Rectal smooth muscle tissue (tissue), 1 donor: ENCODE data around the gene RAB43.
"Not testable (repeated sequence)": the region's sequence is repeated elsewhere in the genome, so short reads cannot be mapped to it uniquely, and the experiment has no call there.

Source experiments
- H3K27ac ChIP-seq: one replicate; pipeline ENCODE4 v1.7.0; 2013; ENCODE audit warnings: low read depth, low read length, inconsistent platforms
- H3K27me3 ChIP-seq: one replicate; pipeline ENCODE4 v1.7.0; 2013; ENCODE audit warnings: low read length; ENCODE audit not compliant: control insufficient read depth, insufficient read depth
- H3K36me3 ChIP-seq: one replicate; pipeline ENCODE4 v1.7.0; 2013; ENCODE audit warnings: low read length; ENCODE audit not compliant: control insufficient read depth, insufficient read depth
- H3K4me1 ChIP-seq: one replicate; pipeline ENCODE4 v1.7.0; 2013; ENCODE audit warnings: low read length; ENCODE audit not compliant: control insufficient read depth, insufficient read depth
- H3K4me3 ChIP-seq: one replicate; pipeline ENCODE4 v1.7.0; 2013; ENCODE audit warnings: low read length
- H3K9ac ChIP-seq: one replicate; pipeline ENCODE4 v1.7.0; 2013; ENCODE audit warnings: low read length

RAB43 gene

DNA sequence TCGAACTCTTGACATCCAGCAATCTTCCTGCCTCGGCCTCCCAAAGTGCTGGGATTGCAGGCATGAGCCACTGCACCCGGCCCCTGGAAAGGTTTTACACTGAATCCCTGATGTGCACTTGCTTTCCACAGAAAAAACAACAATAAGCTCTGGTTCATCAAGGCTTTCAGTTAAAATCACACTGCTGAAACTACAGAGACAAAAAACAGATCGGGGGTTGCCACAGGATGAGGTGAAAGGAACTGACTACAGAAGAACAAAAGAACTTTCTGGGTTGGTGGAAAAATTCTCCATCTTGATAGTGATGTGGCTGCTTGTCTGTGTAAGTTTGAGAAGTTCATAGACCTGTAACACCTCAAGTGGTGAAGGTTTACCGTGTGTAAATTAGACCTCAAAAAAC is 2.9 kb downstream of the RAB43 start:
- Histone ChIP-seq H3K27ac (no peak overlapping the region), H3K36me3 (peaks cover 3% of the 10 kb centered on the region), H3K4me3 (no peak overlapping the region), H3K9ac (no peak overlapping the region), H3K27me3 (no peaks in the 10 kb centered on the region), H3K4me1 (peaks cover 12% of the 10 kb centered on the region)

DNA sequence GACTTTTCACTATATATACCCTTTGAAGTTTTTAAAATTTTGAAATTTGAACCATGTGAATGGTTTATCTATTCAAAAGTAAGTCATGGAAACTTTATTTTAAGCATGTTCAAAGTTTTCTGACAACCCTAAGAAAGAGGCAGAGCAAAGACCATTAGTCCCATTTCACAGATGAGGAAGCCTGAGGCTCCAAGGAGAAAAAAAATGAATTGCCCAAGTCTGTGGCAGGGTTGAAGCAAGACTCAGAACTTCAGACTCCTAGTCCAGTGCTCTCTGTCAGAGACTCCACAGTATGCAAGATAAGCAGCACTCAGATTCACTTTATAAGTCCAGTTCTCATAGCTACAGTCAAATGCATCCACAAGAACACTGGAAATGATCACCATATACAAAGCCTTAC is 4.5 kb downstream of the RAB43 start:
- Histone ChIP-seq H3K27me3 (no peaks in the 10 kb centered on the region), H3K4me1 (peaks cover 12% of the 10 kb centered on the region), H3K27ac (no peak overlapping the region), H3K9ac (no peak overlapping the region), H3K4me3 (no peak overlapping the region), H3K36me3 (peaks cover 3% of the 10 kb centered on the region)

DNA sequence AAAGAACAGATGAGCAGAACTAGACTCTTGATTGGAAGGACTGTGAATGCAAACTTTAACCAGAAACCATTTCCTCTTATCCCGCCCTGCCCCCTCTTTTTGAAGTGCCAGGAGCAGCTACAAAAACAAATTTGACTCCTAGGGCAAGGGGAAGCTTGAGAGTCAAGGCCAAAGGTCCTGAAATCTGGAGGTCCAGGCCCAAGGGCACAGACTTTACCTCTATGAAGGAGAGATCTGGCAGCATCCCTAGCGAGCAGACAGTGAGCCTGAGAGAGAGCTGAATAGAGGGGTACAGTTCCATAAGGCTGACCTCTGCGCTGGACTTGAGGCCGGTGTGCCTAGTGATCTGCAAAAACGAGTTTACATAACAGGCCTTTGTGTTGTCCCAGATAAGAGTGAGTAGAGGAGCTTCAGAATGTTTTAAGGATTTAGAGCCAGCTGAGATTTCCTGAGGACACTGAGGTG is 5.1 kb downstream of the RAB43 start:
- H3K4me1 ChIP-seq = peaks cover 12% of the 10 kb centered on the region
- peaks cover 3% of the 10 kb centered on the region for H3K36me3 ChIP-seq
- no peaks in the 10 kb centered on the region for H3K27me3 ChIP-seq
- no peak overlapping the region for H3K27ac ChIP-seq
- H3K4me3 ChIP-seq = no peak overlapping the region
- H3K9ac ChIP-seq = no peak overlapping the region

DNA sequence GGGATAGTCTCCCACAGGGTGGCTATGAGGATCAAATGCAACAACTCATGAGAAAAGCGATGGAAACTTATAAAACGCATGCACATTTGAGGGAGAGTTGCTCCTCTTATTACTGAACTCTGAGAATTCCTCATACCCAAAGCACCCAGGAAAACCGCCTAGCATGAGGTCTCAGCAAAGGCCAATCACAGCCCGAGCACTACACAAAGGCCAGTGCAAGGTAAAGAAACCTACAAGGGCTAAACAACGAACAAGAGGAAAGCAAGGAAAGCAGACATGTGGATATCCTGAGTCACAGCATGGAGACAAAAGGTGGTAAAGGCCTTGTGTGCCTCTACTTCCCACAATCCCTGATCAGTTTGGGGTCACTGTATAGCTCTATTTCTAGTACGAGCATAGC is 7.1 kb downstream of the RAB43 start:
- H3K4me3 ChIP-seq = no peak overlapping the region
- peaks cover 3% of the 10 kb centered on the region for H3K36me3 ChIP-seq
- H3K4me1 ChIP-seq = peaks cover 1% of the 10 kb centered on the region
- H3K9ac ChIP-seq = no peak overlapping the region
- H3K27me3 ChIP-seq = no peaks in the 10 kb centered on the region
- H3K27ac ChIP-seq = no peak overlapping the region

DNA sequence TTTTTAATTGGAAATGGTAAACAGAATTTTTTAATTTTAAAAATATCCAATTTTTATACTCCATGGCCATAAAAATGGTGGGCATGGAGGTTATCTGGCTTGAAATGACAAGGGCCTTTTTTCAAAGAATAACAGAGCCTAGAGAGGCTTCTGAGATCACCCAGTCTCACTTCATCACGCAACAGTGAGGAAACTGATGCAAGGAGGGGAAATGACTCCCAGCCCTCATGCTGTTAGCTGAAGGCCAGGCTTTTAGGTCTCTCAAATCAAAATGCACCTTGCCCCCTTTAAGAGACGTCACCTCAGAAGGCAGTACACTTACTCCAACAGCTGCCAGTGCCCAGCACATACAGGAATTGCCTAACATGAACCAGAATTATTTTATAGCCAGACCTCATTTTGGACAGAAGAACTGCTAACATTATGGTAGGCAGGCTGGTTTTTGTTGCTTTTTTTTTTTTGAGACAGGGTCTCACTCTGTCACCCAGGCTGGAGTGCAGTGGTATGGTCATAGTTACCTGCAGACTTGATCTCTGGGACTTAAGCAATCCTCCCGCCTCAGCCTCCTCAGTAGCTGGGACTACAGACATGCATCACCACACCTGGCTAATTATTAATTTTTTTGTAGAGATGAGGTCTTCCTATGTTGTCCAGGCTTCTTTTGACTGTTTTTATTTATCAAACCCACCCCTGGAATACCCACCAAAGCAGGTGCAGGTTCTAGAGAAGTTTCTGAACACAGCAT is 9.1 kb downstream of the RAB43 start:
- H3K36me3 ChIP-seq = no peaks in the 10 kb centered on the region
- H3K27me3 ChIP-seq = no peaks in the 10 kb centered on the region
- H3K4me3 ChIP-seq = no peak overlapping the region
- H3K4me1 ChIP-seq = no peaks in the 10 kb centered on the region
- H3K9ac ChIP-seq = no peak overlapping the region
- no peak overlapping the region for H3K27ac ChIP-seq

DNA sequence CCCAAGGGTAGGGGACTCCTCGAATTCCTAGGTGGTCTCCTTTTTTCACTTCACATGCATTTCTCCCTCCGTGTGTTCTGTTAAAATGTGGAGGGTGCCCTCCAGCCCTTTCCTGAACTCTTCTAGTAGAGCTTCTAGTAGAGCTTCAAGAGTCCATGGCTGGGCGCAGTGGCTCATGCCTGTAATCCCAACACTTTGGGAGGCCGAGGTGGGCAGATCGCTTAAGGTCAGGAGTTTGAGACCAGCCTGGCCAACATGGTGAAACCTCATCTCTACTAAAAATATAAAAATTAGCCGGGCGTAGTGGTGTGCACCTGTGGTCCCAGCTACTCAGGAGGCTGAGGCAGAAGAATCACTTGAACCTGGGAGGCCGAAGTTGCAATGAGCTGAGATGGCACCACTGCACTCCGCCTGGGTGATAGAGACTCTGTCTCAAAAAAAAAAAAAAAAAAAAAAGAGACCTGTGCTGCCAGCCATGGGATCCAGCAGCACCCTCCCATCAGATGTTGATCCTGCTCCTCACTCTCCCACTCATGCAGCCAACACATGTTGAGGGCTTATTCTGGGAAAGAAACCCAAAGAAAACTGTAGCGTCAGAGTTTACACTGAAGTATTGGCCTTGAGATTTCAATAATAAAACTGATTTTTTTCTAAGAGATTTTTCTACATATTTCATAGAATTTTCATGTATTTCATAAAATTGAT is 10.4 kb downstream of the RAB43 start:
- H3K9ac ChIP-seq, H3K4me3 ChIP-seq, H3K27ac ChIP-seq, H3K36me3 ChIP-seq, H3K4me1 ChIP-seq, H3K27me3 ChIP-seq: not testable (repeated sequence)

DNA sequence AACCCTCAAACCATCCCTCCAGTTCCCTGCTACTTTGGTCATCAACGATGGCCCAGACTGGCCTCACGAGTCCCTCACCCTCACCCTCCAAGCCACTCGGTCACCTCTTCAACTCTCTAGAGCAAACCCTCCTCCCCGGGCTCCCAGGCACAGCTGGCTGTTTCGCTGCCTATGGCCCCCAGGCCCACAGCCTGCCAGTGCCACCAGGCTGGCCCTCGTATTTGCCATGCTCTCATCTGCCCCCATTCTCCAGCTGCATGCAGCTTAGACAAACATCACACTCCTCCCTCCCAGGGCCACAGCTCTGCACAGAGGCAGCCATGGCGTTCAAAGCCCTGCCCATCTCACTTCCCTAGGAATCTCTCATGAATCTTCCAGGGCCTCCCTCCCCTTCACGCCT is 13.8 kb downstream of the RAB43 start:
- Histone ChIP-seq H3K4me1 (no peaks in the 10 kb centered on the region), H3K27ac (no peak overlapping the region), H3K9ac (no peak overlapping the region), H3K36me3 (no peaks in the 10 kb centered on the region), H3K4me3 (no peak overlapping the region), H3K27me3 (no peaks in the 10 kb centered on the region)

DNA sequence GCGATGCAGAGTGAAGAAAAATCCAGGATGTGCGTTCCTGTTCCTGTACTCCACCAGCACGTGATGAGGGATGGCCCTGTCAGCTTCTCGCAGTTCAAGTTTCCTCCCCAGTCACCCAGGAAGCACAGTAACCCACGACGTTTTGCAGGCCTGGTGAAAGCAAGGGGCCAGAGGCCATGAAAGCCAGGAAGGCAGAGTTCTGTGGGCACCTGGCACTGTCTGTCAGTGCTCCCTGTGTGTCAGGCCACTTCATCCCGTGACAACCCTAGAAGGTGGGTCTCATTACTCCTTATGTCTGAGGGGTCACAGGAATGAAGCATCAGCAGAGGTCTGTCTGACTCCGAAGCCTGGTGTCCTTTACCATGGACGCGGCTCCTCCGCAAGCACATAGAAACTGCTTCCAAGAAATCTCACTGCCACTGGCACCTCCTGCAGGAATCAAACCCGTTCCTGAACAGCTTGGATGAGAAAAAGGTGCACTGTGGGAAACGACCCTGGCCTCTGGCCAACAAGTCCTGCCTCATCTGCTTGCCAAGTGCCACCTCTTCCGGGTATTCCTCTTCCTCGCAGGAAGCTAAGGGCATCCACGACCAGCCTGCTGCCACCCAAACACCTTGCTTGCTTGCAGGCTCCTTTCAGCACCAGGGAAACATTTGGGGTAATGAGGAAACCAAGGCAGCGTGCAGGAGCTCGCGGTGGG is 14.6 kb downstream of the RAB43 start:
- no peaks in the 10 kb centered on the region for H3K36me3 ChIP-seq
- H3K9ac ChIP-seq = no peak overlapping the region
- no peak overlapping the region for H3K4me3 ChIP-seq
- H3K27me3 ChIP-seq = no peaks in the 10 kb centered on the region
- H3K27ac ChIP-seq = no peak overlapping the region
- no peaks in the 10 kb centered on the region for H3K4me1 ChIP-seq

DNA sequence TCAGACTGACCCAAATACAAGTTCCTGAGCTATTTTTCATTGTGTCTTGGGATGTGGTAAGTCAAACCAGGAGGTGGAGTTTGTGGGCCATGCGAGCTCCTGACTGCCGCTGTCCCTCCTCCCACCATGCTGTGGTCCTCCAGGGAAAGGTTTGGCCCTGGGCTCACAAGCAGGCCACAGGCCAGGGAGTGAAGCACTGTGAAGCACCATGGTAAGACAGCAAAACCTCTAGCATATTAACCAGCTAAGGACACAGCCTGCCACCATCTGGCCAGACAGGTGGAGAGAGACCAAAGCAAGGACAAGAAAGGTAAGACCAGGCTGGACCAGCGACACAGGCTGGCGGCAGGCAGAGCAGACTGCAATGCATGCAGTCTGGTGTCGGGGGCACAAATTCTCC is 15.3 kb downstream of the RAB43 start:
- H3K4me3 ChIP-seq = no peak overlapping the region
- H3K4me1 ChIP-seq = no peaks in the 10 kb centered on the region
- H3K9ac ChIP-seq = no peak overlapping the region
- H3K27me3 ChIP-seq = no peaks in the 10 kb centered on the region
- H3K36me3 ChIP-seq = peaks cover 3% of the 10 kb centered on the region
- no peak overlapping the region for H3K27ac ChIP-seq

DNA sequence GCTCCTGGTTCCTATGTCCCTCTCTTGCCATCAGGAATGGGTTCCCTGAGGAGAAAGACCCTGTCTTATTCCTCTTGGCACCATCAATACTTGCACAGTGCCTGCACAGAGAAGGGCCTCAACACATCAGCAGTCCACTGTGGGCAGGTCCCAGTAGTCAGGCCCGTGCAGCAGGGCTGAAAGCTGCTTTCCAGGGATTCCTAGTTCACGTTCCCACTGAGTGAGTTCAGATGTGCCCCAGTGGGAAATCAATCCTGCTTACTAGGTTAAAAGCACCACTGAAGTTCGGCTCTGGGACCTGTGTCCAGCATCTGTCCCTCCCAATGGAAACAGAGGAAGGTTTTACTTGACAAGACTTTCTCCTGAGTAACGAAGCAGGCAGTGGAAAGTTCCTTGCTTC is 15.7 kb downstream of the RAB43 start:
- Histone ChIP-seq H3K36me3 (peaks cover 3% of the 10 kb centered on the region), H3K9ac (no peak overlapping the region)

DNA sequence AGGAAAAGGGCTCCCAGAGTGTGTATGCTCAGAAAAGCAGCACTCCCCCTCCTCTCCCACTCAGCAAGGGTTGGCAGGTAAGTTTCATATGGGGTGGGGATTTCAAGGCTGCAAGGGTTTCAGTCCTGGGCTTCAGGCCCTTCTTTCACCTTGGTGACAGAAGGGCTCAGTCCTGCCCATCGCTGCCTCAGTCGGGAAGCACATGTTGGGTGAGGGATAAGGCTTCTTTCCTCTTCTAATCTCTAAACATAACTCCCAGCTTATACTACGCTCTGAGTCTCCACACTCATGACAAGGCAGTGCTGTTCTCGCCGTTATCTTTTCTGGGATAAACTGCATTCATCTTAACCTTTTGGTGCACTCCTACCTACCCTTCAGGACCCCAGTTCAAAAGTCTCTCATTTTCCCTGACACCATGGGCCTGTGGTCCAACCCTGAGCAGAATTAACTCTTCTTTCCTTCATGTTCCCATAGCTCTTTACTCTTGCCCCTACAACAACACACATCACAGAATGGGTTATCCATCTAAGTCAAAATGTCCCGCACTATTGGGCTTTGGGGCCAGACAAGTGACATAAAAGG is 17.0 kb downstream of the RAB43 start:
- Histone ChIP-seq H3K27me3 (no peaks in the 10 kb centered on the region), H3K9ac (no peak overlapping the region), H3K27ac (no peak overlapping the region), H3K4me3 (no peak overlapping the region), H3K36me3 (peaks cover 3% of the 10 kb centered on the region), H3K4me1 (no peaks in the 10 kb centered on the region)

More for the DNA sequence above, 15.7 kb downstream of the RAB43 start:
- Histone ChIP-seq H3K27ac (no peak overlapping the region), H3K27me3 (no peaks in the 10 kb centered on the region), H3K4me1 (no peaks in the 10 kb centered on the region), H3K4me3 (no peak overlapping the region)

DNA sequence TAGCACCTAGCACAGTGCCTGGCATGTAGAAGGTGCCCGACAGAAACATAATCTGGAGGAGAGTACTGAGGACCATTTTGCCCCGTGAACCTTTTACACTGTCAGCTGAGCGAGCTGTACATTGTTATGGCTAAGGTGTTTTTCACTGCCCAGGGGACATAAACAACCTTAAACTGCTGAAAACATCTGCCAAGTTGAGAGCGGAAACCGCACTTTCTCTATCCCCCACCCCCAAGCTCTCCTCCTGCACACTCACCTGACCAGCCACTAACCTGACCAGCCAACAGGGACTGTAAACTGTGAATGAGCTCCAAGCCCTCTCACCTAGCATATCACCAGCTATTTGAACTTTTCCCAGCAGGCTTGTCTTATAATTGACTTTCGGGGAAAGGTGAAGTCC is 17.6 kb downstream of the RAB43 start:
- Histone ChIP-seq H3K36me3 (peaks cover 3% of the 10 kb centered on the region), H3K4me3 (no peak overlapping the region)

More for the DNA sequence above, 17.6 kb downstream of the RAB43 start:
- Histone ChIP-seq H3K27me3 (no peaks in the 10 kb centered on the region), H3K27ac (no peak overlapping the region), H3K4me1 (no peaks in the 10 kb centered on the region), H3K9ac (no peak overlapping the region)
